ENCODE results near the gene NRL. TPM values are rescaled to one million over a fixed set of nuclear protein-coding genes. Genes with fewer than 3 reads are reported as not detected.

NRL gene
- total RNA-seq, 1 experiment from 2014 or later, result 0.66 TPM

DNA sequence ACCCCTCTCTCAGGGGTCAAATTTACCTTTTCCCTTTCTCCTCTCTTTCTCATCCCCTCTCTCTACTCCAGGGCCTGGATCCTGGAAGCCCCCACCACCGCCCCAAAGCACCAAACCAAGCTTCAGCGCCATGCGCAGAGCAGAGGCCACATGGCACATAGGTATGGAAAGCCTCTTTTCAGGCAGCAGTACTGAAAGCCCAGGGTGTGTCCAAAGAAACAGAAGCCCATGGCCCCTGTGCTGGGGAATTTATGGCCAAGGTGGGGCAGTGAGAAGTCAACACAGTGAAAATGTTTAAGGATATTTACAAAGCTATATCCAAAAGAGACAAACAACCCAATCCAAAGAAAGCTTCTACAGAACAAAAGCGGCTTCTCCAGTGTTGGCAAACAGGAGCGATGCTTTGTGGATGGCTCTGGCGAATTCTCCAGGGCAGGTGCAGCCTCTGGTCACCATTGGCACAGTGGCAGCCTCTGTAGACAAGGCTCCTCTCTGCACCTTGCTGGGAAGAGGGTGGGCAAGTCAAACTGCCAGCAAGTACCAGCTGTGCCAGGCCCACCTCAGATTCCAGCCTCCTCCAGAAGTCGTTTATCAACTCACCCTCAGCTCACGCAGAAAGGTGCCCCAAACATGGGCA lies 48.1 kb downstream of the NRL start:
- Histone ChIP-seq H3K9ac (ENCODE audit: low read length) (no peak overlapping the region), H3K9me3 (ENCODE audit: control insufficient read depth in 1 of 2, insufficient read depth in 1 of 2, low read depth in 1 of 2, low read length in 2 of 2) (no peaks in the 10 kb centered on the region), H3K79me2 (ENCODE audit: insufficient read depth, low read length) (no peaks in the 10 kb centered on the region), H3K27me3 (ENCODE audit: insufficient read depth, low read length) (peaks cover 7% of the 10 kb centered on the region; the same call in 1 of the 2 replicates), H3K4me2 (ENCODE audit: low read length) (no peak overlapping the region), H3K9me2 (ENCODE audit: insufficient read depth) (no peaks in the 10 kb centered on the region), H2AFZ (ENCODE audit: low read depth, low read length, poor library complexity, severe bottlenecking) (no peak overlapping the region), H3K4me3 (replicated peaks in 1 of 2; ENCODE audit: low read depth in 1 of 2, low read length in 2 of 2) (no peak overlapping the region), H3K36me3 (ENCODE audit: control insufficient read depth in 1 of 2, insufficient read depth in 2 of 2, low read length in 2 of 2) (no peaks in the 10 kb centered on the region), H3K4me1 (ENCODE audit: control insufficient read depth in 1 of 2, insufficient read depth in 2 of 2, low read length in 2 of 2) (no peaks in the 10 kb centered on the region), H3K27ac (ENCODE audit: low read depth, low read length) (no peak overlapping the region), H4K20me1 (ENCODE audit: insufficient read depth) (no peaks in the 10 kb centered on the region)
- RAD21 ChIA-PET (ENCODE audit: low non-redundant PET in 1 of 2, low total read pairs in 2 of 2, uncharacterized antibody in 2 of 2, unreplicated experiment in 2 of 2), result no interaction called here
- CTCF ChIA-PET, result interaction anchor here (1.5 kb wide), 1 partner anchor 8 kb away, joined by 3 read pairs; no protein-coding TSS in a partner anchor
- ATAC-seq, result no peak
- DNase-seq (ENCODE audit: low read depth, low spot score), result no peak
- POLR2A ChIA-PET, result no interaction called here
- intact Hi-C loops (cut with micrococcal nuclease), result no loop called here
- BruUV-seq (replicated peaks), result no TSS peak
- TF ChIP-seq ZNF274 (IDR thresholded peaks at IDR 0.05; ENCODE audit: low read depth, low read length), result no peak
- TF ChIP-seq SIN3A (IDR thresholded peaks at IDR 0.05; ENCODE audit: low read depth), result no peak
- no peak for TF ChIP-seq POLR2A (IDR thresholded peaks at IDR 0.05; ENCODE audit: borderline replicate concordance, extremely low read depth, insufficient read depth, insufficient read length)
- no peak for TF ChIP-seq EGR1 (IDR thresholded peaks at IDR 0.05; ENCODE audit: low read depth)
- no peak for TF ChIP-seq EZH2 (IDR thresholded peaks at IDR 0.05)
- TF ChIP-seq SP1 (IDR thresholded peaks at IDR 0.05; ENCODE audit: low read depth), result no peak
- TF ChIP-seq, protein P1, sequence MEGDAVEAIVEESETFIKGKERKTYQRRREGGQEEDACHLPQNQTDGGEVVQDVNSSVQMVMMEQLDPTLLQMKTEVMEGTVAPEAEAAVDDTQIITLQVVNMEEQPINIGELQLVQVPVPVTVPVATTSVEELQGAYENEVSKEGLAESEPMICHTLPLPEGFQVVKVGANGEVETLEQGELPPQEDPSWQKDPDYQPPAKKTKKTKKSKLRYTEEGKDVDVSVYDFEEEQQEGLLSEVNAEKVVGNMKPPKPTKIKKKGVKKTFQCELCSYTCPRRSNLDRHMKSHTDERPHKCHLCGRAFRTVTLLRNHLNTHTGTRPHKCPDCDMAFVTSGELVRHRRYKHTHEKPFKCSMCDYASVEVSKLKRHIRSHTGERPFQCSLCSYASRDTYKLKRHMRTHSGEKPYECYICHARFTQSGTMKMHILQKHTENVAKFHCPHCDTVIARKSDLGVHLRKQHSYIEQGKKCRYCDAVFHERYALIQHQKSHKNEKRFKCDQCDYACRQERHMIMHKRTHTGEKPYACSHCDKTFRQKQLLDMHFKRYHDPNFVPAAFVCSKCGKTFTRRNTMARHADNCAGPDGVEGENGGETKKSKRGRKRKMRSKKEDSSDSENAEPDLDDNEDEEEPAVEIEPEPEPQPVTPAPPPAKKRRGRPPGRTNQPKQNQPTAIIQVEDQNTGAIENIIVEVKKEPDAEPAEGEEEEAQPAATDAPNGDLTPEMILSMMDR (IDR thresholded peaks at IDR 0.05 in 2 of 3, conservative IDR thresholded peaks at IDR 0.05 in 1 of 3; ENCODE audit: borderline replicate concordance in 1 of 3, insufficient read depth in 1 of 3, low read depth in 2 of 3, low read length in 2 of 3), result no peak
- no peak for TF ChIP-seq RAD21 (IDR thresholded peaks at IDR 0.05; ENCODE audit: low read depth)
- TF ChIP-seq, protein P2, sequence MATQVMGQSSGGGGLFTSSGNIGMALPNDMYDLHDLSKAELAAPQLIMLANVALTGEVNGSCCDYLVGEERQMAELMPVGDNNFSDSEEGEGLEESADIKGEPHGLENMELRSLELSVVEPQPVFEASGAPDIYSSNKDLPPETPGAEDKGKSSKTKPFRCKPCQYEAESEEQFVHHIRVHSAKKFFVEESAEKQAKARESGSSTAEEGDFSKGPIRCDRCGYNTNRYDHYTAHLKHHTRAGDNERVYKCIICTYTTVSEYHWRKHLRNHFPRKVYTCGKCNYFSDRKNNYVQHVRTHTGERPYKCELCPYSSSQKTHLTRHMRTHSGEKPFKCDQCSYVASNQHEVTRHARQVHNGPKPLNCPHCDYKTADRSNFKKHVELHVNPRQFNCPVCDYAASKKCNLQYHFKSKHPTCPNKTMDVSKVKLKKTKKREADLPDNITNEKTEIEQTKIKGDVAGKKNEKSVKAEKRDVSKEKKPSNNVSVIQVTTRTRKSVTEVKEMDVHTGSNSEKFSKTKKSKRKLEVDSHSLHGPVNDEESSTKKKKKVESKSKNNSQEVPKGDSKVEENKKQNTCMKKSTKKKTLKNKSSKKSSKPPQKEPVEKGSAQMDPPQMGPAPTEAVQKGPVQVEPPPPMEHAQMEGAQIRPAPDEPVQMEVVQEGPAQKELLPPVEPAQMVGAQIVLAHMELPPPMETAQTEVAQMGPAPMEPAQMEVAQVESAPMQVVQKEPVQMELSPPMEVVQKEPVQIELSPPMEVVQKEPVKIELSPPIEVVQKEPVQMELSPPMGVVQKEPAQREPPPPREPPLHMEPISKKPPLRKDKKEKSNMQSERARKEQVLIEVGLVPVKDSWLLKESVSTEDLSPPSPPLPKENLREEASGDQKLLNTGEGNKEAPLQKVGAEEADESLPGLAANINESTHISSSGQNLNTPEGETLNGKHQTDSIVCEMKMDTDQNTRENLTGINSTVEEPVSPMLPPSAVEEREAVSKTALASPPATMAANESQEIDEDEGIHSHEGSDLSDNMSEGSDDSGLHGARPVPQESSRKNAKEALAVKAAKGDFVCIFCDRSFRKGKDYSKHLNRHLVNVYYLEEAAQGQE (IDR thresholded peaks at IDR 0.05; ENCODE audit: low read depth), result no peak
- no peak for TF ChIP-seq ZFX (IDR thresholded peaks at IDR 0.05)
- TF ChIP-seq, protein P3, sequence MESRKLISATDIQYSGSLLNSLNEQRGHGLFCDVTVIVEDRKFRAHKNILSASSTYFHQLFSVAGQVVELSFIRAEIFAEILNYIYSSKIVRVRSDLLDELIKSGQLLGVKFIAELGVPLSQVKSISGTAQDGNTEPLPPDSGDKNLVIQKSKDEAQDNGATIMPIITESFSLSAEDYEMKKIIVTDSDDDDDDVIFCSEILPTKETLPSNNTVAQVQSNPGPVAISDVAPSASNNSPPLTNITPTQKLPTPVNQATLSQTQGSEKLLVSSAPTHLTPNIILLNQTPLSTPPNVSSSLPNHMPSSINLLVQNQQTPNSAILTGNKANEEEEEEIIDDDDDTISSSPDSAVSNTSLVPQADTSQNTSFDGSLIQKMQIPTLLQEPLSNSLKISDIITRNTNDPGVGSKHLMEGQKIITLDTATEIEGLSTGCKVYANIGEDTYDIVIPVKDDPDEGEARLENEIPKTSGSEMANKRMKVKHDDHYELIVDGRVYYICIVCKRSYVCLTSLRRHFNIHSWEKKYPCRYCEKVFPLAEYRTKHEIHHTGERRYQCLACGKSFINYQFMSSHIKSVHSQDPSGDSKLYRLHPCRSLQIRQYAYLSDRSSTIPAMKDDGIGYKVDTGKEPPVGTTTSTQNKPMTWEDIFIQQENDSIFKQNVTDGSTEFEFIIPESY (IDR thresholded peaks at IDR 0.05; ENCODE audit: extremely low read depth, insufficient replicate concordance, low read length), result no peak
- no peak for TF ChIP-seq ELF1 (IDR thresholded peaks at IDR 0.05; ENCODE audit: borderline replicate concordance, low read depth)
- no peak for TF ChIP-seq JUND (IDR thresholded peaks at IDR 0.05)
- TF ChIP-seq SRF (IDR thresholded peaks at IDR 0.05; ENCODE audit: low read depth), result no peak
- TF ChIP-seq TCF7L2 (IDR thresholded peaks at IDR 0.05; ENCODE audit: borderline replicate concordance, extremely low read depth, insufficient read depth, insufficient read length), result no peak
- TF ChIP-seq YY1 (IDR thresholded peaks at IDR 0.05; ENCODE audit: extremely low read depth, insufficient replicate concordance, low read depth, low read length), result no peak
- no peak for TF ChIP-seq CBX3 (IDR thresholded peaks at IDR 0.05; ENCODE audit: low read depth)
- TF ChIP-seq CEBPB (IDR thresholded peaks at IDR 0.05; ENCODE audit: low read depth), result no peak
- TF ChIP-seq, protein P4, sequence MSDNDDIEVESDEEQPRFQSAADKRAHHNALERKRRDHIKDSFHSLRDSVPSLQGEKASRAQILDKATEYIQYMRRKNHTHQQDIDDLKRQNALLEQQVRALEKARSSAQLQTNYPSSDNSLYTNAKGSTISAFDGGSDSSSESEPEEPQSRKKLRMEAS (IDR thresholded peaks at IDR 0.05), result no peak
- TF ChIP-seq, protein P5, sequence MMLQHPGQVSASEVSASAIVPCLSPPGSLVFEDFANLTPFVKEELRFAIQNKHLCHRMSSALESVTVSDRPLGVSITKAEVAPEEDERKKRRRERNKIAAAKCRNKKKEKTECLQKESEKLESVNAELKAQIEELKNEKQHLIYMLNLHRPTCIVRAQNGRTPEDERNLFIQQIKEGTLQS (IDR thresholded peaks at IDR 0.05), result no peak

All from HCT116 (cell line).